HG02943 (cell line): ENCODE measurements around the gene MPST.

Experiments used
- ATAC-seq: cut with Tn5 transposase; IDR thresholded peaks from one replicate; pipeline ENCODE4 v1.9.1; 2021; ENCODE audit warnings: mild to moderate bottlenecking, low read depth, moderate library complexity; ENCODE audit not compliant: unreplicated experiment

The MPST gene

GRCh38 chr22:37021710-37022482 is 2.4 kb downstream of the MPST start:
- ATAC-seq, result no peak

- no peak for ATAC-seq
These were observed 3.2 kb downstream of the MPST start for GRCh38 chr22:37022483-37023337.

- ATAC-seq, result no peak
These were observed 4.3 kb downstream of the MPST start for GRCh38 chr22:37023743-37024338.

- no peak for ATAC-seq
These were observed 5.0 kb downstream of the MPST start for GRCh38 chr22:37024339-37025157.

GRCh38 chr22:37025500-37026070 is 6.0 kb downstream of the MPST start:
- no peak for ATAC-seq

GRCh38 chr22:37026325-37026724 is 6.8 kb downstream of the MPST start:
- ATAC-seq, result no peak

GRCh38 chr22:37027556-37027955 is 8.0 kb downstream of the MPST start:
- ATAC-seq, result no peak

- ATAC-seq, result no peak
These were observed 9.4 kb downstream of the MPST start for GRCh38 chr22:37028692-37029674.

- no peak for ATAC-seq
These were observed 11.2 kb downstream of the MPST start for GRCh38 chr22:37030560-37031281.

- no peak for ATAC-seq
These were observed 12.6 kb downstream of the MPST start for GRCh38 chr22:37032134-37032534.

- ATAC-seq, result no peak
These were observed 13.3 kb downstream of the MPST start for GRCh38 chr22:37032535-37033460.

- ATAC-seq, result no peak
These were observed 14.3 kb downstream of the MPST start for GRCh38 chr22:37033605-37034430.

- no peak for ATAC-seq
These were observed 17.3 kb downstream of the MPST start for GRCh38 chr22:37036655-37037377.

GRCh38 chr22:37037669-37038068 is 18.1 kb downstream of the MPST start:
- no peak for ATAC-seq

- ATAC-seq, result no peak
These were observed 19.9 kb downstream of the MPST start for GRCh38 chr22:37039466-37039865.
